CD14-positive monocyte (primary cell): ENCODE measurements around the gene NCOR2. TPM values are rescaled to one million over a fixed set of nuclear protein-coding genes. Genes with fewer than 3 reads are reported as not detected.

ENCODE experiments used
- DNase-seq, 3 donors: peaks; one replicate each; pipeline ENCODE4 v3.0.0-alpha.2; 2011 to 2022
- H2AFZ ChIP-seq: 2 replicates; pipeline ENCODE4 v1.6.0; 2012; ENCODE audit warnings: mild to moderate bottlenecking, low read depth, low read length, inconsistent platforms; ENCODE audit not compliant: insufficient read depth, poor library complexity, severe bottlenecking
- H3K27ac ChIP-seq, 2 donors: 1 replicate in 1 of 2; 2 replicates in 1 of 2; pipeline ENCODE4 v1.5.1; 2012 to 2013; ENCODE audit warnings: low read length in 2 of 2, control low read depth in 1 of 2, inconsistent platforms in 1 of 2, low read depth in 1 of 2, mild to moderate bottlenecking in 1 of 2
- H3K27me3 ChIP-seq, 2 donors: one replicate each; pipeline versions ENCODE4 v1.6.0 to v1.6.1; 2011 to 2013; ENCODE audit warnings: low read length in 2 of 2; ENCODE audit not compliant: control insufficient read depth in 2 of 2, insufficient read depth in 2 of 2
- H3K36me3 ChIP-seq, 2 donors: replicated peaks in 1 of 2; 1 replicate in 1 of 2; 2 replicates in 1 of 2; pipeline versions ENCODE4 v1.5.1 to v1.6.1; 2012 to 2013; ENCODE audit warnings: low read length in 2 of 2, control low read depth in 1 of 2, inconsistent platforms in 1 of 2, mild to moderate bottlenecking in 1 of 2; ENCODE audit not compliant: insufficient read depth in 2 of 2, control insufficient read depth in 1 of 2
- H3K4me1 ChIP-seq, 2 donors: 1 replicate in 1 of 2; 2 replicates in 1 of 2; pipeline versions ENCODE4 v1.5.1 to v1.6.1; 2012 to 2013; ENCODE audit warnings: low read length in 2 of 2, control low read depth in 1 of 2, inconsistent platforms in 1 of 2, mild to moderate bottlenecking in 1 of 2, moderate library complexity in 1 of 2; ENCODE audit not compliant: insufficient read depth in 2 of 2, control insufficient read depth in 1 of 2
- H3K4me2 ChIP-seq: replicated peaks from 2 replicates; pipeline ENCODE3; 2012; ENCODE audit warnings: low read length, moderate library complexity, mild to moderate bottlenecking; ENCODE audit not compliant: poor library complexity, severe bottlenecking; ENCODE audit errors: extremely low read depth
- H3K4me3 ChIP-seq, 3 experiments: fragments of 200-600 bp in 1 of 3; sonication (generic) in 1 of 3; replicated peaks in 1 of 3; 1 replicate in 2 of 3; 2 replicates in 1 of 3; pipeline ENCODE4 v1.5.1; 2011 to 2013; ENCODE audit warnings: low read length in 3 of 3, mild to moderate bottlenecking in 3 of 3, control low read depth in 2 of 3, low read depth in 2 of 3, inconsistent platforms in 1 of 3, moderate library complexity in 1 of 3
- H3K79me2 ChIP-seq: 2 replicates; pipeline ENCODE4 v1.6.0; 2012; ENCODE audit warnings: mild to moderate bottlenecking, control low read depth, inconsistent platforms, low read length, moderate library complexity; ENCODE audit not compliant: insufficient read depth
- H3K9ac ChIP-seq: 2 replicates; pipeline ENCODE4 v1.6.0; 2017; ENCODE audit warnings: low read length, mild to moderate bottlenecking; ENCODE audit not compliant: insufficient read depth, poor library complexity, severe bottlenecking
- H3K9me3 ChIP-seq, 2 donors: replicated peaks in 1 of 2; 1 replicate in 1 of 2; 2 replicates in 1 of 2; pipeline versions ENCODE4 v1.5.1 to v1.6.1; 2012 to 2013; ENCODE audit warnings: low read length in 2 of 2, control low read depth in 1 of 2; ENCODE audit not compliant: control insufficient read depth in 1 of 2, insufficient read depth in 1 of 2
- H4K20me1 ChIP-seq: 2 replicates; pipeline ENCODE4 v1.6.0; 2012; ENCODE audit warnings: mild to moderate bottlenecking, low read length, control low read depth, moderate library complexity; ENCODE audit not compliant: insufficient read depth
- H3K27ac Mint-ChIP-seq, 7 donors: one replicate each; pipeline ENCODE4 v1.8.0; 2020; ENCODE audit warnings: mild to moderate bottlenecking in 7 of 7, mixed read lengths in 7 of 7, moderate library complexity in 6 of 7, inconsistent platforms in 2 of 7
- H3K27me3 Mint-ChIP-seq, 3 donors: one replicate each; pipeline ENCODE4 v1.8.0; 2021 to 2022; ENCODE audit warnings: low read depth in 3 of 3, mild to moderate bottlenecking in 3 of 3, mixed read lengths in 3 of 3, moderate library complexity in 3 of 3, inconsistent platforms in 1 of 3
- H3K36me3 Mint-ChIP-seq, 2 donors: one replicate each; pipeline ENCODE4 v1.8.0; 2020; ENCODE audit warnings: mixed read lengths in 2 of 2, inconsistent platforms in 1 of 2, mild to moderate bottlenecking in 1 of 2
- H3K4me1 Mint-ChIP-seq: one replicate; pipeline ENCODE4 v1.8.0; 2020; ENCODE audit warnings: mild to moderate bottlenecking, mixed read lengths
- H3K4me3 Mint-ChIP-seq, 2 donors: one replicate each; pipeline ENCODE4 v1.8.0; 2020; ENCODE audit warnings: mild to moderate bottlenecking in 2 of 2, mixed read lengths in 2 of 2, moderate library complexity in 1 of 2
- H3K9me3 Mint-ChIP-seq, 7 donors: one replicate each; pipeline ENCODE4 v1.8.0; 2020 to 2022; ENCODE audit warnings: mixed read lengths in 7 of 7, mild to moderate bottlenecking in 6 of 7, moderate library complexity in 6 of 7, inconsistent platforms in 2 of 7
- WGBS: methylation state at CpG from one replicate; pipeline ENCODE4 v1.1.5; 2013; ENCODE audit warnings: missing lambda C conversion rate; ENCODE audit not compliant: insufficient coverage; 5-methylcytosine and 5-hydroxymethylcytosine counted together
- intact Hi-C, 2 donors: fragments of 100-400 bp; cut with micrococcal nuclease; formaldehyde crosslinking; loops; one replicate each; pipeline versions ENCODE4 v1.15.0 to v1.15.1; 2023
- polyA plus RNA-seq, 3 donors: library from polyadenylated mRNA; depleted of rRNA in 1 of 3; unstranded in 2 of 3; stranded (reverse) in 1 of 3; fragments of 300-500 nt in 2 of 3; fragments of >200 nt in 1 of 3; fragmentation: Illumina TruSeq in 2 of 3; gene quantifications; 1 replicate in 2 of 3; 2 replicates in 1 of 3; pipeline ENCODE4 v1.2.3, GENCODE V29; 2012 to 2021
- TF ChIP-seq, protein P1 (sequence below): fragments of 200-600 bp; IDR thresholded peaks from one replicate; pipeline ENCODE4 v1.8.0; 2022; ENCODE audit warnings: antibody characterized with exemption, mild to moderate bottlenecking

Gene NCOR2
- polyA plus RNA-seq, 3 donors: 4.7 to 46.8 (median 5.5) TPM

DNA sequence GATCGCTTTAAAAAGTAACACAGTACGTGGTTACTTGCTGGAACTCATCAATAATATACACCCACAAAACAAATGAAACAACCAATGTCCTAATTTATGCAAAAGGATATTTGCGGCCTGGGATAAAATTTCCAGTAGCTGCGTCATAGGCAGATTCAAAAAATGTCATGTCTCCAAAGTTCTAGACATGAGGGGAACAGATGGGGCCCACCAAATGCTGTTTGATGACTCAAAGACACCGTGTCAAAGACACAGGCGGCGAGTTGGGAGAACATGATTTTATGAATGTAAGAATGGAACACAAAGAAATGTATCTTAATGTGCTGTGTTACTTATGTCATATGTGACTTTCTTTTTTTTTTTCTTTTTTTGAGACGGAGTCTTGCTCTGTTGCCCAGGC is 34.3 kb upstream of the NCOR2 start:
- intact Hi-C loops: no loop called here
- H3K4me2 ChIP-seq: no peak overlapping the region
- no peak for DNase-seq
- TF ChIP-seq, protein P1, sequence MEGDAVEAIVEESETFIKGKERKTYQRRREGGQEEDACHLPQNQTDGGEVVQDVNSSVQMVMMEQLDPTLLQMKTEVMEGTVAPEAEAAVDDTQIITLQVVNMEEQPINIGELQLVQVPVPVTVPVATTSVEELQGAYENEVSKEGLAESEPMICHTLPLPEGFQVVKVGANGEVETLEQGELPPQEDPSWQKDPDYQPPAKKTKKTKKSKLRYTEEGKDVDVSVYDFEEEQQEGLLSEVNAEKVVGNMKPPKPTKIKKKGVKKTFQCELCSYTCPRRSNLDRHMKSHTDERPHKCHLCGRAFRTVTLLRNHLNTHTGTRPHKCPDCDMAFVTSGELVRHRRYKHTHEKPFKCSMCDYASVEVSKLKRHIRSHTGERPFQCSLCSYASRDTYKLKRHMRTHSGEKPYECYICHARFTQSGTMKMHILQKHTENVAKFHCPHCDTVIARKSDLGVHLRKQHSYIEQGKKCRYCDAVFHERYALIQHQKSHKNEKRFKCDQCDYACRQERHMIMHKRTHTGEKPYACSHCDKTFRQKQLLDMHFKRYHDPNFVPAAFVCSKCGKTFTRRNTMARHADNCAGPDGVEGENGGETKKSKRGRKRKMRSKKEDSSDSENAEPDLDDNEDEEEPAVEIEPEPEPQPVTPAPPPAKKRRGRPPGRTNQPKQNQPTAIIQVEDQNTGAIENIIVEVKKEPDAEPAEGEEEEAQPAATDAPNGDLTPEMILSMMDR: no peak
- H3K36me3 ChIP-seq: no peaks in the 10 kb centered on the region
- H3K9ac ChIP-seq: no peak overlapping the region
- Mint-ChIP-seq H3K27me3 (peaks cover 3 to 7% (median 5%) of the 10 kb centered on the region in 3 donors), H3K9me3 (peaks cover 0 to 7% (median 0%) of the 10 kb centered on the region in 7 donors), H3K4me1 (peaks cover 47% of the 10 kb centered on the region), H3K27ac (no peak overlapping the region), H3K36me3 (peaks cover 0 to 2% of the 10 kb centered on the region in 2 donors), H3K4me3 (no peak overlapping the region)
- WGBS: 96% methylated on average over 2 of the region's 8 CpGs
- peaks cover 22 to 46% of the 10 kb centered on the region in 2 donors for H3K4me1 ChIP-seq
- no peak overlapping the region for H2AFZ ChIP-seq
- H4K20me1 ChIP-seq: no peaks in the 10 kb centered on the region
- H3K27me3 ChIP-seq: no peaks in the 10 kb centered on the region
- H3K27ac ChIP-seq: no peak overlapping the region
- no peaks in the 10 kb centered on the region for H3K9me3 ChIP-seq
- H3K79me2 ChIP-seq: no peaks in the 10 kb centered on the region
- no peak overlapping the region for H3K4me3 ChIP-seq

DNA sequence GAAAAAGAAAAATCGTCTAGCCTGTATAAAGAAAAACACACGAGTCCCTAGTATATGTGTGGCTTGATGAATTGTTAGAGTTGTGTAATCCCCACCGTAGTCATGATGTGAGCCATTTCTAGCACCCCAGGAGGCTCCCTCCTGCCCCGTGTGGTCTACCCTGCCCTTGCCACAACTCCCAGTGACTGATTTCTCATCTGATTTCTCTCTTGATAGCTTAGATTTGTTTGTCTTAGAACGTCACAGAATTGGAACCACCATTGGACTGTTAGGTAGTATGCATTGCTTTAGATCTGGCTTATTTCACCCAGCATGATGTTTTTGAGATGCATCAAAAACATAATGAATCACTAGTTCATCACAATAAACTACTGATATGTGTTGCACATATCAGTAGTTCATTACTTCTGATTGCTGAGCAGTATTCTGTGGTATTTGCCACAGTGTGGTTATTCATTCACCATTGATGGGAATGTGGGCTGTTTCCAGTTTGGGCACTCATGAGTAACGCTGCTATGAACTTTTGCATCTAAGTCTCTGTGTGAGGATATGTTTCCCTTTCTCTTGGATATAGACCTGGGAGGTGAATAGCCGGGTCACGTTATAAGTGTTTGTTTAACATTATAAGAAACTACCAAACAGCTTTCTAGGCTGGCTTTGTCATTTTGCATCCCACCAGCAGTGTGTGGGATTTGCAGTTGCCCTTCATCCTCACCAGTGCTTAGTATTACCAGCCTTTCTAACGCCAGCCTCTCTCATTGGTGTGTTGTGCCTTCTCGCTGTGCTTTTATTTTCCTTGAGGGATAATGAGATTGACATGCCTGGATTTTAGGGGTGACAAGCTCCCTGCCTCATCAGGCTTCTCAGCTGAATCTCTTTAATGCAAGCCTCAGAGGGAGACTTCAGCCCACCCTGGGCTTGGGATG is 31.9 kb upstream of the NCOR2 start:
- H3K27ac ChIP-seq: no peak overlapping the region
- H3K27me3 ChIP-seq: no peaks in the 10 kb centered on the region
- H3K4me2 ChIP-seq: no peak overlapping the region
- peaks cover 0 to 3% (median 0%) of the 10 kb centered on the region in 7 donors for H3K9me3 Mint-ChIP-seq
- peaks cover 19 to 37% of the 10 kb centered on the region in 2 donors for H3K4me1 ChIP-seq
- TF ChIP-seq, protein P1: peak; percentile 59
- H3K4me3 ChIP-seq: no peak overlapping the region
- no peaks in the 10 kb centered on the region for H4K20me1 ChIP-seq
- H2AFZ ChIP-seq: no peak overlapping the region
- DNase-seq: peak; percentile 73 to 79 (median 75)
- 20% methylated on average over 1 of the region's 10 CpGs for WGBS
- H3K36me3 ChIP-seq: no peaks in the 10 kb centered on the region
- intact Hi-C loops: no loop called here
- H3K9ac ChIP-seq: no peak overlapping the region
- H3K27me3 Mint-ChIP-seq: peaks cover 2 to 3% (median 3%) of the 10 kb centered on the region in 3 donors
- H3K4me1 Mint-ChIP-seq: peaks cover 36% of the 10 kb centered on the region
- no peaks in the 10 kb centered on the region for H3K79me2 ChIP-seq
- no peaks in the 10 kb centered on the region for H3K9me3 ChIP-seq
- H3K36me3 Mint-ChIP-seq: peaks cover 0 to 2% of the 10 kb centered on the region in 2 donors
- H3K27ac Mint-ChIP-seq: peak overlapping the region in 3 of 7 donors; percentile 66 to 68 (median 68)
- no peak overlapping the region for H3K4me3 Mint-ChIP-seq
